ENCODE data around the gene SWT1. TPM values are rescaled to one million over a fixed set of nuclear protein-coding genes. Genes with fewer than 3 reads are reported as not detected.

Gene SWT1
- total RNA-seq, 3 donors from 2014 or later, result 10.5 to 13.9 (median 10.9) TPM

- H3K9me3 ChIP-seq, result no peaks in the 10 kb centered on the region
- H3K4me3 ChIP-seq, result no peak overlapping the region
- no peak for DNase-seq (ENCODE audit: low spot score in 2 of 2)
- no peak overlapping the region for H3K27ac ChIP-seq
- TF ChIP-seq POLR2A (IDR thresholded peaks at IDR 0.05) (no peak), CTCF (IDR thresholded peaks at IDR 0.05) (no peak)
- intact Hi-C loops (cut with DNase I; ENCODE audit: low total_unique reads), result no loop called here
- no peaks in the 10 kb centered on the region for H3K4me1 ChIP-seq
- no peaks in the 10 kb centered on the region for H3K36me3 ChIP-seq
- H3K27me3 ChIP-seq, result no peaks in the 10 kb centered on the region
Measured at GRCh38 chr1:185280589-185280988, 123.6 kb downstream of the SWT1 start.

- Histone ChIP-seq H3K4me1 (no peaks in the 10 kb centered on the region), H3K9me3 (no peaks in the 10 kb centered on the region), H3K27ac (no peak overlapping the region), H3K27me3 (no peaks in the 10 kb centered on the region), H3K36me3 (no peaks in the 10 kb centered on the region), H3K4me3 (no peak overlapping the region)
- intact Hi-C loops (cut with DNase I; ENCODE audit: low total_unique reads), result no loop called here
- DNase-seq (ENCODE audit: low spot score in 2 of 2), result no peak
- TF ChIP-seq POLR2AphosphoS5 (IDR thresholded peaks at IDR 0.05) (no peak), POLR2A (IDR thresholded peaks at IDR 0.05) (no peak), CTCF (IDR thresholded peaks at IDR 0.05) (no peak)
Measured at GRCh38 chr1:185281245-185281644, 124.3 kb downstream of the SWT1 start.

- Histone ChIP-seq H3K4me1 (no peaks in the 10 kb centered on the region), H3K36me3 (no peaks in the 10 kb centered on the region), H3K27ac (no peak overlapping the region), H3K27me3 (no peaks in the 10 kb centered on the region), H3K9me3 (no peaks in the 10 kb centered on the region), H3K4me3 (no peak overlapping the region)
- DNase-seq (ENCODE audit: low spot score in 2 of 2), result no peak
- TF ChIP-seq POLR2A (IDR thresholded peaks at IDR 0.05), result no peak
- no peak for TF ChIP-seq POLR2AphosphoS5 (IDR thresholded peaks at IDR 0.05)
- TF ChIP-seq CTCF (IDR thresholded peaks at IDR 0.05), result no peak
- intact Hi-C loops (cut with DNase I; ENCODE audit: low total_unique reads), result no loop called here
Measured at GRCh38 chr1:185284116-185284515, 127.1 kb downstream of the SWT1 start.

- Histone ChIP-seq H3K27me3 (no peaks in the 10 kb centered on the region), H3K4me1 (no peaks in the 10 kb centered on the region), H3K36me3 (no peaks in the 10 kb centered on the region), H3K27ac (no peak overlapping the region), H3K9me3 (no peaks in the 10 kb centered on the region), H3K4me3 (no peak overlapping the region)
- no peak for DNase-seq (ENCODE audit: low spot score in 2 of 2)
- intact Hi-C loops (cut with DNase I; ENCODE audit: low total_unique reads), result no loop called here
- TF ChIP-seq POLR2A (IDR thresholded peaks at IDR 0.05) (no peak), CTCF (IDR thresholded peaks at IDR 0.05) (no peak), POLR2AphosphoS5 (IDR thresholded peaks at IDR 0.05) (no peak)
Measured at GRCh38 chr1:185284533-185285276, 127.7 kb downstream of the SWT1 start.

GRCh38 chr1:185287451-185287850 is 130.5 kb downstream of the SWT1 start:
- intact Hi-C loops (cut with DNase I; ENCODE audit: low total_unique reads), result no loop called here
- no peak overlapping the region for H3K4me3 ChIP-seq
- DNase-seq (ENCODE audit: low spot score in 2 of 2), result no peak
- H3K9me3 ChIP-seq, result no peaks in the 10 kb centered on the region
- H3K27me3 ChIP-seq, result no peaks in the 10 kb centered on the region
- no peak for TF ChIP-seq POLR2AphosphoS5 (IDR thresholded peaks at IDR 0.05)
- TF ChIP-seq CTCF (IDR thresholded peaks at IDR 0.05), result no peak
- no peak for TF ChIP-seq POLR2A (IDR thresholded peaks at IDR 0.05)
- no peaks in the 10 kb centered on the region for H3K4me1 ChIP-seq
- H3K36me3 ChIP-seq, result no peaks in the 10 kb centered on the region
- no peak overlapping the region for H3K27ac ChIP-seq
